ENCODE results near the gene FAM117B. TPM values are rescaled to one million over a fixed set of nuclear protein-coding genes. Genes with fewer than 3 reads are reported as not detected.
"Not testable (repeated sequence)": the region's sequence is repeated elsewhere in the genome, so short reads cannot be mapped to it uniquely, and the experiment has no call there.

Gene FAM117B
- total RNA-seq, 1 donor from 2014 or later: 14.4 TPM

DNA sequence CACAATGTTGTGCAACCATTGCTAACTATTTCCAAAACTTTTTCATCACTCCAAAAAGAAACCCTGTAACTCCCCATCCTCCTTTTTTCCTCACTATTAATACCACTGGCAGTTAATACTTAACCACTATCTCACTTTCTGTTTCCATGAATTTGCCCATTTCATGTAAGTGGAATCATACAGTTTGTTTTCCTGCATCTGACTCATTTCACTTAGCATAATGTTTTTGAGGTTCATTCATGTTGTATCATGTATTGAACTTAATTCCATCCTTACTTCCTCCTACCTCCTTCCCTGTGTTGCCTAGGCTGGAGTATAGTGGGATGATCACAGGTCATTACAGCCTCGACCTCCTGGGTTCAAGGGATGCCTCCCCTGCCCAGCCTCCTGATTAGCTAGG is 68.3 kb downstream of the FAM117B start:
- no peak for DNase-seq (ENCODE audit: low spot score)

DNA sequence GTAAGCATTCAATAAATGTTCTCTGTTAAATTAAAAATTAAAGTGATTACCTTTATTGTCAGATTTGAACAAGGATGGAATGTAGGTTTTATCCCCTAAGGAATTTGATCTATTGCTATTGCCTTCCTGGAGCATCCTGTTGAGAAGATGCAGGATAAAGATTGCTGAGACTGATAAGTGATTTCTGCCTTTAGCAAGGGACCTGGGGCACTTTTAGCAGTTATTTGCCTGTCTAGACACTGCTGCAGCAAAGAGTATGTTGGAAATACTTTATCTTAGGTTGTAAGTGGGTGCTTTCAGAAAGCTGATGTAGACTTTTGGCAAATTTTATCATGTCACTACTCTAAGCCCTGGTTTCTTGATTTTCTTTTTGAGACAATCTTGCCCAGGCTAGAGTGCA is 69.5 kb downstream of the FAM117B start:
- no peak for DNase-seq (ENCODE audit: low spot score)

GRCh38 chr2:202705446-202706020 is 70.8 kb downstream of the FAM117B start:
- no peak for DNase-seq (ENCODE audit: low spot score)

DNA sequence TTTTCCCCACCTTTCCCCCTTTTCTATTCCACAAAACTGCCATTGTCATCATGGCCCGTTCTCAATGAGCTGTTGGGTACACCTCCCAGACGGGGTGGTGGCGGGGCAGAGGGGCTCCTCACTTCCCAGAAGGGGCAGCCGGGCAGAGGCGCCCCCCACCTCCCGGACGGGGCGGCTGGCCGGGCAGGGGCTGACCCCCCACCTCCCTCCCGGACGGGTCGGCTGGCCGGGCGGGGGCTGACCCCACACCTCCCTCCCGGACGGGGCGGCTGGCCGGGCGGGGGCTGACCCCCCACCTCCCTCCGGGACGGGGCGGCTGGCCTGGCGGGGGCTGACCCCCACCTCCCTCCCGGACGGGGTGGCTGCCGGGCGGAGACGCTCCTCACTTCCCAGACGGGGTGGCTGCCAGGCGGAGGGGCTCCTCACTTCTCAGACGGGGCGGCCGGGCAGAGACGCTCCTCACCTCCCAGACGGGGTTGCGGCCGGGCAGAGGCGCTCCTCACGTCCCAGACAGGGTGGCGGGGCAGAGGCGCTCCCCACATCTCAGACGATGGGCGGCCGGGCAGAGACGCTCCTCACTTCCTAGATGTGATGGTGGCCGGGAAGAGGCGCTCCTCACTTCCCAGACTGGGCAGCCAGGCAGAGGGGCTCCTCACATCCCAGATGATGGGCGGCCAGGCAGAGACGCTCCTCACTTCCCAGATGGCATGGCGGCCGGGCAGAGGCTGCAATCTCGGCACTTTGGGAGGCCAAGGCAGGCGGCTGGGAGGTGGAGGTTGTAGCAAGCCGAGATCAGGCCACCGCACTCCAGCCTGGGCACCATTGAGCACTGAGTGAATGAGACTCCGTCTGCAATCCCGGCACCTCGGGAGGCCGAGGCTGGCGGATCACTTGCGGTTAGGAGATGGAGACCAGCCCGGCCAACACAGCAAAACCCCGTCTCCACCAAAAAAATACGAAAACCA is 80.5 kb downstream of the FAM117B start:
- DNase-seq (ENCODE audit: low spot score): not testable (repeated sequence)

DNA sequence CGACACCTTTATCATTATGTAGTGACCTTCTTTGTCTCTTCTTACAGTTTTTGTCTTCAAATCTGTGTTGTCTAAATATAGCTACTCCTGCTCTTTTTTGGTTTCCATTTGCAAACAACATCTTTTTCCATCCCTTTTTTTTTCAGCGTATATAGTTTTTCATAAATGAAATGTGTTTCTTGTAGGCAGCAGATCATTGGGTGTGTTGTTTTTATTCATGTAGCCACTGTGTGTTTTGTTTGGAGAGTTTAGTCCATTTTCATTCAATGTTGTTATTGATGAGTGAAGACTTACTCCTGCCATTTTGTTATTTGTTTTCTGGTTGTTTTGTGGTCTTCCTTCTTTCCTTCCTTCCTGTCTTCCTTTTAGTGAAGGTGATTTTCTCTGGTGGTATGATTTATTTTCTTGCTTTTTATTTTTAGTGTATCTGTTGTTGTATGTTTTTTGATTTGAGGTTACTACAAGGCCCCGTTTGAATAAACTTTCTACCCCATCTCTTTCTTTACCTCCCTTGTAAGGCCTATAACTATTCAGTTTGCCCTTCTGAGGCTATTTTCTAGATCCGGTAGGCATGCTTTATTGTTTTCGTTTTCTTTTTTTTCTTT is 81.4 kb downstream of the FAM117B start:
- DNase-seq (ENCODE audit: low spot score): no peak

DNA sequence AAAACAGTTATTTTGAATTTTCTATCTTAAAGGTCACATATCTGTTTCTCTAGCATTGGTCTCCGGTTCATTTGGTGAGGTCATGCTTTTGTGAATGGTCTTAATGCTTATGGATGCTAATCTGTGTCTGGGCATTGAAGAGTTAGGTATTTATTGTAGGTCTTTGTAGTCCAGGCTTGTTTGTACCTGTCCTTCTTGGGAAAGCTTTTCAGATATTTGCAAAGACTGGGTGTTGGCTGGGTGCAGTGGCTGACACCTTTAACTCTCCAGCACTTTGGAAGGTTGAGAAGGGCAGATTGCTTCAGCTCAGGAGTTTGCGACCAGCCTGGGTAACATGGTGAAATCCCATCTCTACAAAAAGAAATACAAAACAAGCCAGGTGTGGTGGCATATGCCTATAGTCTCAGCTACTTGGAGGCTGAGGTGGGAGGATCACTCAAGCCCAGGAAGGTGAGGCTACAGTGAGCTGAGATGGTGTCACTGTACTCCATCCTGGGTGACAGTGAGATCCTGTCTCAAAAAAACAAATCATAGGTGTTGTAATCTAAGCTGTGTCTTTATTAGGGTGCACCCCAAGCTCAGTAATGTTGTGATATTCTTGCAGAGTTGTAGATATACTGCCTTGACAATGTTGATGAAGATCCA is 82.3 kb downstream of the FAM117B start:
- DNase-seq (ENCODE audit: low spot score): no peak

DNA sequence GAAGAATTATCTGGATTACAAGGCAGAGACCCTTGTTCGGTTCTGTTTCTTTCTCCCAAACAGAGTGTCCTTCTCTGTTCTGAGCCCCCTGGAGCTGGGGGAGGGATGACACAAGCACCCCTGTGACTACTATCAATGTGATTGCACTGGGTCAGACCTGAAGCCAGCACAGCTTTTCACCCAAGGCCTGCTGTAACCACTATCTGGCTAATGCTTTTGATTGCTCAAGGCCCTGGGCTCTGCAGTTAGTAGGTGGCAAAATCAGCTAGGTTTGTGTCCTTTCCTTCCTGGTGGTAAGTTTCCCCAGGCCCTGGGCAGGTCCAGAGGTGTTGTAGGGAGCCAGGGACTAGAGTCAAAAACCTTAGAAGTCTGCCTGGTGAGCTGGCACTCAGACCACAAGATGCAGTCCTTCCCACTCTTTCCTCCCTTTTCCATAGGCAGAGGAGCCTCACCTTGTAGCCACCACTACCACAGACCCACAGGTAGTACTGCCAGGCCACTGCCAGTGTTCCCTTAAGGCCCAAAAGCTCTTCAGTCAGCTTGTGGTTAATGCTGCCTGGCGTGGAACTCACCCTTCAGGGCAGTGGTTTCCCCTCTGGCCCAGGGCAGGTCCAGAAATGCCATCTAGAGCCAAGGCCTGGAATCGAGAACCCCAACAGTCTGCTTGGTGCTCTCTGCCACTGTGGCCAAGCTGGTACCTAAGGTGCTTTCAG is 83.0 kb downstream of the FAM117B start:
- DNase-seq (ENCODE audit: low spot score): no peak

GRCh38 chr2:202718614-202719013 is 83.8 kb downstream of the FAM117B start:
- DNase-seq (ENCODE audit: low spot score): no peak

- no peak for DNase-seq (ENCODE audit: low spot score)
These were observed 85.5 kb downstream of the FAM117B start for GRCh38 chr2:202720226-202720625.

DNA sequence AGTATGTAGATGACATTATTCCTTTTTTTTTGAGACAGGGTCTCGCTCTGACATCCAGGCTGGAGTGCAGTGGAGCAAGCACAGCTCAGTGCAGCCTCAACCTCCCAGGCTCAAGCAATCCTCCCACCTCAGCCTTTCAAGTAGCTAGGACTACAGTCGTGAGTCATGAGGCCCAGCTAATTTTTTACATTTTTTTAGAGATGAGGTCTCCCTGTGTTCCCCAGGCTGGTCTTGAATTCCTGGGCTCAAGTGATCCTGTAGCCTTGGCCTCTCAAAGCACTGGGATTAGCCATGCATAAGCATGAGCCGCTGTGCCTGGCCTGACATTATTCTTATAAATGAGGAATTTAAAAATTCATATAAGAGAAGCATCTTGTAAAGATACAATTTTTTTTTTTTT is 86.9 kb downstream of the FAM117B start:
- DNase-seq (ENCODE audit: low spot score): no peak

DNA sequence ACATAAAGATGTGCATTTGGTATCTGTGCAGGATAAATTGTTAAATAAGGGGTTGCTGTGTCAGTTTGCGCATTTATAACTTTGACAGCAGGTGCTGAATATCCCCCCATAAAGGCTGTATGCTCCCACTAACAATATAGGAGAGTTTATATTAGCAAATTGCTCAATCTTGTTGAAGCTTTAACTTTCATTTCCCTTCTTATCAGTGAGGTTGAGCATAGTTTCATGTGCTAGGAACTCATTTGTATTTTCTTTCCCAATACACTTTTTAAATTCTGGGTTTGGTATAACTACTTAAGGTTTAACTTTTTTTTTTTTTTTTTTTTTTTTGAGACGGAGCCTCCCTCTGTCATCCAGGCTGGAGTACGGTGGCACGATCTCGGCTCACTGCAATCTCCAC is 89.0 kb downstream of the FAM117B start:
- DNase-seq (ENCODE audit: low spot score): no peak

DNA sequence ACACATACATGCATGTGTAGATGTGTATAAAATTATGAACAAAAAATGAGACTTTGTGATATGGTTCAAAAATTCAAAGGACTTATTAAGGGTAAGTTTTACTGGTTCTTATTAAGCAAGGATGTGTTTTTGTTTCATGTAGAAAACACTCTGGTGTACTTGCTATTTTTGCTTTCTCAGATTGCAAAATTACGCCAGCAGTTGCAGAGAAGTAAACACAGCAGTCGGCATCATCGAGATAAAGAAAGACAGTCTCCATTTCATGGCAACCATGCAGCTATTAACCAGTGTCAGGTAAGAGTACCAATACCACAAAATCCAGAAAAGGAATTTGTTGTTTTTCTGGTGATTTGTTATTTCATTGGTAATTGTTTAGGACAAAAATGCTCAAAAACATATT is 91.3 kb downstream of the FAM117B start:
- DNase-seq (ENCODE audit: low spot score): no peak

DNA sequence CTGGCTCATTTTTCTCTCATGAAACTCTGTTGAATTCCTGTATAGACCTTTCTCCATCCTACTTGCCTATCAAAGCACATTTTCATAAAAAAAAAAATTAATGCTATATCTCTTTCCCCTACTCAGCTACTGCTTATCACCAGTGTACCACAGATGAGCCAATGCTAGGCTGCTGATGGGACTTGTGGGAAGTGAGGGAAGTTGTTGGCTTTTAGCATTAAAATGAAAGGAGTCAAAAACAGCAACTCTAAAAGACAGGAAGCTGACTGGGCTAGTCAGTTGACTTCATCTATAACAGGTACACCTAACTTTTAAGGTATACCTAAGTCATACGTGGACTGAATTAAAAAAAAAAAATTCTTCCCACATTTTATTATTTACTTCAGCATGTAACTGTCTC is 102.1 kb downstream of the FAM117B start:
- no peak for DNase-seq (ENCODE audit: low spot score)

- DNase-seq (ENCODE audit: low spot score): no peak
These were observed 108.8 kb downstream of the FAM117B start for GRCh38 chr2:202743613-202744012.

- no peak for DNase-seq (ENCODE audit: low spot score)
These were observed 114.7 kb downstream of the FAM117B start for GRCh38 chr2:202749477-202749876.

GRCh38 chr2:202750763-202751427 is 116.1 kb downstream of the FAM117B start:
- DNase-seq (ENCODE audit: low spot score): no peak

- no peak for DNase-seq (ENCODE audit: low spot score)
These were observed 117.3 kb downstream of the FAM117B start for GRCh38 chr2:202752071-202752470.

DNA sequence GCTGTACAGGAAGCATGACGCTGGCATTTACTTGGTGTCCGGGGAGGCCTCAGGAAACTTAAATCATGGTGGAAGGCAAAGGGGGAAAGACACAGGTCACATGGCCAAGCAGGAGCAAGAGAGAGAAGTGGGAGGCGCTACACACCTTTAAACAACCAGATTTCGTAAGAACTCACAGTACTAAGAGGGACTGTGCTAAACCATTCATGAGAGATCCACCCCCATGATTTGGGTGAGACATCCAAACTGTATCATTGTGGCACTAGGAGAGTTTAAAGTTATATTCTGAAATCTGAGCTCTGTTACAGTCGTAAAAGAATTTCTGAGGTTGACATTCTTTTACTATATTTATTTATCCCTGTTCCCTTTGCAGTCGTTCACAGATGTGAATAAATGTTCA is 120.2 kb downstream of the FAM117B start:
- no peak for DNase-seq (ENCODE audit: low spot score)

- DNase-seq (ENCODE audit: low spot score): no peak
These were observed 121.8 kb downstream of the FAM117B start for GRCh38 chr2:202756598-202756997.

DNA sequence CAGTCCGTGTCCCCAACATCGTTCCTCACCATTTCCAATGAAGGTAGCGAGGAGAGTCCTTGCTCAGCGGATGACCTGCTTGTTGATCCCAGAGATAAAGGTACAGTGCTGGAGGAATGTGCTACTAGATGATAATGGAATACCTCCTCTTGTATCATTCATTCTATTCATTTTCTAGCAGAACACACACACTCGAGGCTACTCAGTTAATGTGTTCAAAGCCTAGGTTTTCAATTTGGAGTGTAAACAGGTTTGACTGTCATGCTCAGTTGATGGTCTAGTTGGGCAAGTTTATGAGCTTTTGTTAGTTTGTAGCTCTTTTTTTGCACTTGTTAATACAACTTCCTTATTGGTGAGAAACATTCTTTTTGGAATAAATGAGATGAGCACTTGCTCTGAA is 122.6 kb downstream of the FAM117B start:
- DNase-seq (ENCODE audit: low spot score): no peak

DNA sequence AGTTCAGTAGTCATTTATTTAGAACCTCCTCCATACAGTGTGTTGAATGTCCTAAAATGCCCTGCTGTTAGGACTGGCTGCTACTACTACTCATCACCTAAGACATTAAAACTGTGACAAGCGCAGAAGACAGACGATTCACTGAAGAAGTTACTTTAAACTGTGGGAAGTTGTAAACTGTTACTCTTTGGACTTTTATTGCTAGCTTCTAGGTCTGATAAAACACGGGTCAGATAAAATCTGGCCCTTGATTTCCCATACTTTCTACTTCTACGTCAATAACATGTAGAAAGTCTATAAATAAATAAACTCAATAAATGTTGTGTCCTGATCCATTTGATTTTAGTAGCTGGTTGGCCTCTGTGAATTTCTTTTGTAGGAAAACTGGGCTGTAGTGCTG is 123.4 kb downstream of the FAM117B start:
- no peak for DNase-seq (ENCODE audit: low spot score)
